DOHH2 (cell line): ENCODE data around the gene AGFG1.

Experiments used
- H3F3A ChIP-seq: fragments of 200-600 bp; sonication (generic), shearing (Covaris generic); 2 replicates; pipeline ENCODE4 v1.6.0; 2016; ENCODE audit warnings: antibody characterized with exemption, mild to moderate bottlenecking; ENCODE audit not compliant: control insufficient read depth, insufficient read depth
- H3K27ac ChIP-seq: fragments of 200-600 bp; sonication (generic); 2 replicates; pipeline ENCODE4 v1.5.1; 2014; ENCODE audit warnings: low read depth, mild to moderate bottlenecking, low read length, moderate library complexity
- H3K27me3 ChIP-seq: fragments of 200-600 bp; sonication (generic); 2 replicates; pipeline ENCODE4 v1.6.1; 2014; ENCODE audit warnings: mild to moderate bottlenecking, low read length, mixed read lengths; ENCODE audit not compliant: control insufficient read depth
- H3K36me3 ChIP-seq: fragments of 200-600 bp; sonication (generic); 2 replicates; pipeline ENCODE4 v1.6.1; 2014; ENCODE audit warnings: mild to moderate bottlenecking, low read length, moderate library complexity, mixed read lengths; ENCODE audit not compliant: control insufficient read depth
- H3K4me1 ChIP-seq: fragments of 200-600 bp; sonication (generic); 2 replicates; pipeline ENCODE4 v1.6.1; 2014; ENCODE audit warnings: mild to moderate bottlenecking, low read length, mixed read lengths; ENCODE audit not compliant: control insufficient read depth
- H3K4me2 ChIP-seq: fragments of 200-600 bp; sonication (generic); 2 replicates; pipeline ENCODE4 v1.6.0; 2014; ENCODE audit warnings: mild to moderate bottlenecking, low read length, moderate library complexity
- H3K4me3 ChIP-seq: fragments of 200-600 bp; sonication (generic); 2 replicates; pipeline ENCODE4 v1.5.1; 2014; ENCODE audit warnings: mild to moderate bottlenecking, low read length, mixed read lengths
- H3K79me2 ChIP-seq: fragments of 200-600 bp; sonication (generic); 2 replicates; pipeline ENCODE4 v1.6.1; 2014; ENCODE audit warnings: mild to moderate bottlenecking, low read length, mixed read lengths; ENCODE audit not compliant: control insufficient read depth
- H3K9me2 ChIP-seq: fragments of 200-600 bp; sonication (generic); replicated peaks from 2 replicates; pipeline ENCODE4 v1.6.1; 2014; ENCODE audit warnings: mild to moderate bottlenecking, low read length, mixed read lengths; ENCODE audit not compliant: control insufficient read depth
- H3K9me3 ChIP-seq: fragments of 200-600 bp; sonication (generic); 2 replicates; pipeline ENCODE4 v1.6.1; 2014; ENCODE audit warnings: antibody characterized with exemption, low read length, mixed read lengths; ENCODE audit not compliant: control insufficient read depth, insufficient read depth
- H4K20me1 ChIP-seq: fragments of 200-600 bp; sonication (generic); 2 replicates; pipeline ENCODE4 v1.6.0; 2014; ENCODE audit warnings: low read depth, mild to moderate bottlenecking, antibody characterized with exemption, low read length, moderate library complexity; ENCODE audit not compliant: control insufficient read depth, insufficient read depth
- CTCF ChIP-seq: fragments of 200-600 bp; sonication (generic); IDR thresholded peaks from one replicate; pipeline ENCODE4 v1.5.1; 2014; ENCODE audit warnings: antibody characterized with exemption, mild to moderate bottlenecking, low read depth, low read length; ENCODE audit not compliant: poor library complexity, severe bottlenecking
- EZH2phosphoT487 ChIP-seq: fragments of 200-600 bp; sonication (generic); IDR thresholded peaks from 2 replicates; pipeline ENCODE4 v1.6.1; 2017; ENCODE audit warnings: borderline replicate concordance, mild to moderate bottlenecking, antibody characterized with exemption, low read length, moderate library complexity, mixed read lengths

Gene AGFG1

GRCh38 chr2:227510620-227510958, 38.6 kb downstream of the AGFG1 start:
- H3K9me2 ChIP-seq: no peaks in the 10 kb centered on the region
- peaks cover 13% of the 10 kb centered on the region for H3K4me1 ChIP-seq
- no peaks in the 10 kb centered on the region for H3K36me3 ChIP-seq
- no peak overlapping the region for H3K27ac ChIP-seq
- peaks cover 97% of the 10 kb centered on the region for H3K79me2 ChIP-seq
- H4K20me1 ChIP-seq: peaks cover 23% of the 10 kb centered on the region; the same call in 1 of the 2 replicates
- no peak overlapping the region for H3K4me2 ChIP-seq
- H3F3A ChIP-seq: no peaks in the 10 kb centered on the region
- H3K27me3 ChIP-seq: no peaks in the 10 kb centered on the region
- TF ChIP-seq CTCF (no peak), EZH2phosphoT487 (no peak)
- H3K9me3 ChIP-seq: no peaks in the 10 kb centered on the region
- H3K4me3 ChIP-seq: no peak overlapping the region

GRCh38 chr2:227511239-227511930, 39.4 kb downstream of the AGFG1 start:
- no peaks in the 10 kb centered on the region for H3K9me2 ChIP-seq
- no peaks in the 10 kb centered on the region for H3F3A ChIP-seq
- H3K36me3 ChIP-seq: no peaks in the 10 kb centered on the region
- TF ChIP-seq EZH2phosphoT487 (no peak), CTCF (no peak)
- no peak overlapping the region for H3K4me2 ChIP-seq
- H3K27me3 ChIP-seq: no peaks in the 10 kb centered on the region
- H3K4me1 ChIP-seq: peaks cover 13% of the 10 kb centered on the region
- peaks cover 21% of the 10 kb centered on the region; the same call in 1 of the 2 replicates for H4K20me1 ChIP-seq
- H3K27ac ChIP-seq: no peak overlapping the region
- no peak overlapping the region for H3K4me3 ChIP-seq
- no peaks in the 10 kb centered on the region for H3K9me3 ChIP-seq
- peaks cover 97% of the 10 kb centered on the region for H3K79me2 ChIP-seq

- no peak for TF ChIP-seq CTCF
- TF ChIP-seq EZH2phosphoT487: no peak
- H4K20me1 ChIP-seq: peaks cover 17% of the 10 kb centered on the region; the same call in 1 of the 2 replicates
- H3K9me2 ChIP-seq: no peaks in the 10 kb centered on the region
- H3K4me1 ChIP-seq: peaks cover 13% of the 10 kb centered on the region
- peaks cover 96% of the 10 kb centered on the region for H3K79me2 ChIP-seq
- H3K4me3 ChIP-seq: no peak overlapping the region
- H3K27me3 ChIP-seq: no peaks in the 10 kb centered on the region
- H3K36me3 ChIP-seq: no peaks in the 10 kb centered on the region
- H3K4me2 ChIP-seq: no peak overlapping the region
- H3K27ac ChIP-seq: no peak overlapping the region
- H3K9me3 ChIP-seq: no peaks in the 10 kb centered on the region
- H3F3A ChIP-seq: no peaks in the 10 kb centered on the region
Measured at GRCh38 chr2:227511955-227512354, 40.0 kb downstream of the AGFG1 start.
